Endodermal cell (in vitro differentiated cells): Measurements from ENCODE around the gene SIK2. TPM values are rescaled to one million over a fixed set of nuclear protein-coding genes. Genes with fewer than 3 reads are reported as not detected.
A peak's percentile ranks its signal among the peaks of the same experiment; 100 is the strongest.

Source experiments
- DNase-seq: peaks from one replicate; pipeline ENCODE4 v3.0.0-alpha.2; 2017
- H3K27ac ChIP-seq: 2 replicates; pipeline ENCODE4 v1.5.1; 2013; ENCODE audit warnings: mild to moderate bottlenecking, low read depth, low read length, moderate library complexity
- H3K27me3 ChIP-seq: 2 replicates; pipeline ENCODE4 v1.6.1; 2013; ENCODE audit warnings: mild to moderate bottlenecking, low read length, moderate library complexity; ENCODE audit not compliant: insufficient read depth, control insufficient read depth, poor library complexity, severe bottlenecking
- H3K36me3 ChIP-seq: 2 replicates; pipeline ENCODE4 v1.7.0; 2013; ENCODE audit warnings: mild to moderate bottlenecking, low read length, moderate library complexity; ENCODE audit not compliant: control insufficient read depth, insufficient read depth
- H3K4me1 ChIP-seq: one replicate; pipeline ENCODE4 v1.7.0; 2013; ENCODE audit warnings: low read length; ENCODE audit not compliant: control insufficient read depth, insufficient read depth
- H3K4me3 ChIP-seq: 2 replicates; pipeline ENCODE4 v1.5.1; 2013; ENCODE audit warnings: mild to moderate bottlenecking, low read length, moderate library complexity
- H3K9ac ChIP-seq: 2 replicates; pipeline ENCODE4 v1.6.1; 2013; ENCODE audit warnings: mild to moderate bottlenecking, low read length, moderate library complexity; ENCODE audit not compliant: poor library complexity, severe bottlenecking; ENCODE audit errors: extremely low read depth
- H3K9me3 ChIP-seq: 2 replicates; pipeline ENCODE4 v1.6.1; 2013; ENCODE audit warnings: mild to moderate bottlenecking, low read length, moderate library complexity; ENCODE audit not compliant: control insufficient read depth
- H3K27ac Mint-ChIP-seq: 2 replicates; pipeline ENCODE4 v1.8.0; 2020; ENCODE audit warnings: mixed read lengths
- H3K27me3 Mint-ChIP-seq: 2 replicates; pipeline ENCODE4 v1.8.0; 2021; ENCODE audit warnings: mild to moderate bottlenecking, mixed read lengths; ENCODE audit not compliant: insufficient read depth
- H3K36me3 Mint-ChIP-seq: 2 replicates; pipeline ENCODE4 v1.8.0; 2020; ENCODE audit warnings: low read depth, mixed read lengths
- H3K4me1 Mint-ChIP-seq: 2 replicates; pipeline ENCODE4 v1.8.0; 2020; ENCODE audit warnings: mixed read lengths
- H3K4me3 Mint-ChIP-seq: 2 replicates; pipeline ENCODE4 v1.8.0; 2020; ENCODE audit warnings: mild to moderate bottlenecking, moderate library complexity, mixed read lengths
- H3K9me3 Mint-ChIP-seq: 2 replicates; pipeline ENCODE4 v1.8.0; 2020; ENCODE audit warnings: mild to moderate bottlenecking, mixed read lengths
- CTCF ChIP-seq: fragments of 200-600 bp; sonication (generic); conservative IDR thresholded peaks from 2 replicates; pipeline ENCODE4 v1.5.0; 2021; ENCODE audit warnings: antibody characterized with exemption, mild to moderate bottlenecking
- WGBS, 2 experiments: methylation state at CpG; one replicate each; pipeline versions ENCODE4 v1.1.5 to v1.1.7; 2013; ENCODE audit warnings: missing lambda C conversion rate in 2 of 2, mixed read lengths in 1 of 2; ENCODE audit not compliant: insufficient coverage in 1 of 2, insufficient read length in 1 of 2; 5-methylcytosine and 5-hydroxymethylcytosine counted together
- total RNA-seq, 2 donors: library from RNA; stranded (reverse); fragmentation: NEBNext Ultra II Directional in 1 of 2; extraction: Animal tissue kit (Norgen Biotek cat#: 25700) in 1 of 2; gene quantifications; 2 replicates in 1 of 2; 3 replicates in 1 of 2; pipeline ENCODE4 v1.2.1, GENCODE V29; 2021

SIK2 gene
- total RNA-seq, 2 donors from 2014 or later, result 13.2 to 13.4 TPM

- H3K4me1 Mint-ChIP-seq, result peaks cover 25% of the 10 kb centered on the region
- H3K9me3 ChIP-seq, result no peaks in the 10 kb centered on the region
- no peak for TF ChIP-seq CTCF
- H3K36me3 ChIP-seq, result peaks cover 72% of the 10 kb centered on the region
- H3K4me1 ChIP-seq, result no peaks in the 10 kb centered on the region
- H3K27ac Mint-ChIP-seq, result no peak overlapping the region
- H3K4me3 Mint-ChIP-seq, result no peak overlapping the region
- no peaks in the 10 kb centered on the region for H3K9me3 Mint-ChIP-seq
- peaks cover 63% of the 10 kb centered on the region for H3K36me3 Mint-ChIP-seq
- WGBS, 2 experiments, result 83 to 97% methylated on average over 4 to 5 of the region's 5 CpGs
- DNase-seq, result no peak
- H3K9ac ChIP-seq, result no peak overlapping the region
- no peak overlapping the region for H3K4me3 ChIP-seq
- no peaks in the 10 kb centered on the region for H3K27me3 ChIP-seq
- no peak overlapping the region for H3K27ac ChIP-seq
- no peaks in the 10 kb centered on the region for H3K27me3 Mint-ChIP-seq
Observed at GRCh38 chr11:111762526-111762925, 160.3 kb downstream of the SIK2 start.

DNA sequence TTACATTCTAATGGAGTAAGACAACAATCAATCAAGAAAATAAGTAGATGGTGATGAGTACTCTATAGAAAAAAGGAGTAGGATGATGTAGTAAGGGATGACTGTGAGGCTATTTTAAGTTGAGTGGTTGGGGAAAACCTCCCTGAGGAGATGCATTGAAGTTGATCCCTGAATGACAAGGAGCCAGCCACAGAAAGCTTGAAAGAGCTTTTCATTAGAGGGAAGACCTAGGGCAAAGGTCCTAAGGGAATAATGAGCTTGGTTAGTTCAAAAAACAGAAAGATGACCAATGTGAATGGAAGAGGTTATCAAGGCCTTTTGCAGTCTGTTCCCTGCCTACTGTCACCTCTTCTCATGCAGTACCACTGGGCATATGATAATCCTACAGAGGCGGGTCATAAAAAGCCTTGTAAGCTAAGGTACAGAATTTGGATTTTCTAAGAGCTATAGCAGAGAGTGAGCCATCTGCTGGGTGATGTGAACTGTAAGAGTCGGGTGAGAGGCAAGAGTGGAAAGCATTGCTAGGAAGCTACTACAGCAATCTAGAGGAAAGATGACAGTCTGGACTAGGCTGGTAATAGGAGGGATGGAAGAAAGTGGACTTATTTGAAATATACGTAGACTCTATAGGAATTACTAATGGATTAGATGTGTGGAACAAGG, 160.9 kb downstream of the SIK2 start:
- no peak overlapping the region for H3K4me3 Mint-ChIP-seq
- peaks cover 67% of the 10 kb centered on the region for H3K36me3 ChIP-seq
- H3K9ac ChIP-seq, result no peak overlapping the region
- no peak for DNase-seq
- no peak overlapping the region for H3K27ac ChIP-seq
- no peaks in the 10 kb centered on the region for H3K27me3 ChIP-seq
- H3K4me1 ChIP-seq, result no peaks in the 10 kb centered on the region
- no peak overlapping the region for H3K27ac Mint-ChIP-seq
- H3K4me3 ChIP-seq, result no peak overlapping the region
- H3K27me3 Mint-ChIP-seq, result no peaks in the 10 kb centered on the region
- no peaks in the 10 kb centered on the region for H3K9me3 Mint-ChIP-seq
- no peaks in the 10 kb centered on the region for H3K9me3 ChIP-seq
- WGBS, 2 experiments, result 78 to 81% methylated on average over 3 of the region's 3 CpGs
- peaks cover 58% of the 10 kb centered on the region for H3K36me3 Mint-ChIP-seq
- no peak for TF ChIP-seq CTCF
- peaks cover 25% of the 10 kb centered on the region for H3K4me1 Mint-ChIP-seq

GRCh38 chr11:111764621-111765020, 162.4 kb downstream of the SIK2 start:
- Histone ChIP-seq H3K4me3 (peak overlapping the region; percentile 95), H3K9me3 (no peaks in the 10 kb centered on the region), H3K9ac (peak overlapping the region; percentile 77), H3K27me3 (no peaks in the 10 kb centered on the region), H3K4me1 (no peaks in the 10 kb centered on the region), H3K36me3 (peaks cover 53% of the 10 kb centered on the region), H3K27ac (no peak overlapping the region)
- H3K9me3 Mint-ChIP-seq, result no peaks in the 10 kb centered on the region
- no peak for TF ChIP-seq CTCF
- WGBS, 2 experiments, result 81% methylated on average over 1 of the region's 1 CpG; no CpG with 5 or more reads in 1 of the 2 experiments
- H3K36me3 Mint-ChIP-seq, result peaks cover 46% of the 10 kb centered on the region
- no peak for DNase-seq
- H3K27ac Mint-ChIP-seq, result no peak overlapping the region
- no peaks in the 10 kb centered on the region for H3K27me3 Mint-ChIP-seq
- H3K4me3 Mint-ChIP-seq, result peak overlapping the region; percentile 98
- H3K4me1 Mint-ChIP-seq, result peaks cover 21% of the 10 kb centered on the region
